Retinal pigment epithelial cell (primary cell): ENCODE results near the gene TMEM18.

Source experiments
- DNase-seq: peaks from one replicate; pipeline ENCODE4 v3.0.0-alpha.2; 2010; ENCODE audit warnings: low read depth
- H3K4me3 ChIP-seq: 2 replicates; pipeline ENCODE4 v1.5.1; 2011; ENCODE audit warnings: mild to moderate bottlenecking, low read length, control low read depth, moderate library complexity
- CTCF ChIP-seq: conservative IDR thresholded peaks from 2 replicates; pipeline ENCODE4 v1.5.1; 2011; ENCODE audit warnings: low read depth, low read length, control low read depth, inconsistent platforms

The TMEM18 gene

GRCh38 chr2:693606-694005 is 16.4 kb upstream of the TMEM18 start:
- TF ChIP-seq CTCF, result no peak
- H3K4me3 ChIP-seq, result no peak overlapping the region
- DNase-seq, result no peak

- no peak for DNase-seq
- H3K4me3 ChIP-seq, result no peak overlapping the region
- TF ChIP-seq CTCF, result no peak
These were observed 15.6 kb upstream of the TMEM18 start for GRCh38 chr2:692767-693166.

- TF ChIP-seq CTCF, result no peak
These were observed 14.9 kb upstream of the TMEM18 start for GRCh38 chr2:691821-692761.

GRCh38 chr2:690799-691198 is 13.6 kb upstream of the TMEM18 start:
- DNase-seq, result no peak
- TF ChIP-seq CTCF, result no peak
- no peak overlapping the region for H3K4me3 ChIP-seq

More at GRCh38 chr2:691821-692761, 14.9 kb upstream of the TMEM18 start:
- no peak overlapping the region for H3K4me3 ChIP-seq
- no peak for DNase-seq

- no peak overlapping the region for H3K4me3 ChIP-seq
- no peak for DNase-seq
- TF ChIP-seq CTCF, result no peak
These were observed 12.8 kb upstream of the TMEM18 start for GRCh38 chr2:689877-690510.

GRCh38 chr2:689237-689636 is 12.0 kb upstream of the TMEM18 start:
- DNase-seq, result no peak
- no peak overlapping the region for H3K4me3 ChIP-seq
- TF ChIP-seq CTCF, result no peak
